Measurements from ENCODE around the gene ENTPD6.
"Not testable (repeated sequence)": the region's sequence is repeated elsewhere in the genome, so short reads cannot be mapped to it uniquely, and the experiment has no call there.

DNA sequence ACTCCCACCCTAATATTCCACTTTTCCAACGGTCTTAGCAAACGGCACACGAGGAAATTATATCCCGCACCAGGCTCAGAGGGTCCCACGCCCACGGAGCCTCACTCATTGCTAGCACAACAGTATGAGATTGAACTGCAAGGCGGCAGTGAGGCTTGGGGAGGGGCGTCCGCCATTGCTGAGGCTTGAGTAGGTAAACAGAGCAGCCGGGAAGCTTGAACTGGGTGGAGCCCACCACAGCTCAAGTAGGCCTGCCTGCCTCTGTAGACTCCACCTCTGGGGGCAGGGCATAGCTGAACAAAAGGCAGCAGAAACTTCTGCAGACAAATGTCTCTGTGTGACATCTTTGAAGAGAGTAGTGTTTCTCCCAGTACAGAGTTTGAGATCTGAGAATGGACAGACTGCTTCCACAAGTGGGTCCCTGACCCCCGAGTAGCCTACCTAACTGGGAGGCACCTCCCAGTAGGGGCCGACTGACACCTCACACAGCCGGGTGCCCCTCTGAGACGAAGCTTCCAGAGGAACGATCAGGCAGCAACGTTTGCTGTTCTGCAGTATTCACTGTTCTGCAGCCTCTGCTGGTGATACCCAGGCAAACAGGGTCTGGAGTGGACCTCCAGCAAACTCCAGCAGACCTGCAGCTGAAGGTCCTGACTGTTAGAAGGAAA, 65.4 kb downstream of the ENTPD6 start:
- TF ChIP-seq, protein P1, sequence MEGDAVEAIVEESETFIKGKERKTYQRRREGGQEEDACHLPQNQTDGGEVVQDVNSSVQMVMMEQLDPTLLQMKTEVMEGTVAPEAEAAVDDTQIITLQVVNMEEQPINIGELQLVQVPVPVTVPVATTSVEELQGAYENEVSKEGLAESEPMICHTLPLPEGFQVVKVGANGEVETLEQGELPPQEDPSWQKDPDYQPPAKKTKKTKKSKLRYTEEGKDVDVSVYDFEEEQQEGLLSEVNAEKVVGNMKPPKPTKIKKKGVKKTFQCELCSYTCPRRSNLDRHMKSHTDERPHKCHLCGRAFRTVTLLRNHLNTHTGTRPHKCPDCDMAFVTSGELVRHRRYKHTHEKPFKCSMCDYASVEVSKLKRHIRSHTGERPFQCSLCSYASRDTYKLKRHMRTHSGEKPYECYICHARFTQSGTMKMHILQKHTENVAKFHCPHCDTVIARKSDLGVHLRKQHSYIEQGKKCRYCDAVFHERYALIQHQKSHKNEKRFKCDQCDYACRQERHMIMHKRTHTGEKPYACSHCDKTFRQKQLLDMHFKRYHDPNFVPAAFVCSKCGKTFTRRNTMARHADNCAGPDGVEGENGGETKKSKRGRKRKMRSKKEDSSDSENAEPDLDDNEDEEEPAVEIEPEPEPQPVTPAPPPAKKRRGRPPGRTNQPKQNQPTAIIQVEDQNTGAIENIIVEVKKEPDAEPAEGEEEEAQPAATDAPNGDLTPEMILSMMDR (IDR thresholded peaks at IDR 0.05 in 8 of 11, conservative IDR thresholded peaks at IDR 0.05 in 3 of 11), result not testable (repeated sequence)
- not testable (repeated sequence) for TF ChIP-seq POLR2AphosphoS5, POLR2A (IDR thresholded peaks at IDR 0.05)

Measured in spleen (tissue), 7 donors.